Endothelial cell of coronary artery (primary cell): ENCODE data around the gene CPZ. TPM values are rescaled to one million over a fixed set of nuclear protein-coding genes. Genes with fewer than 3 reads are reported as not detected.

ENCODE experiments used
- total RNA-seq: library from RNA; depleted of rRNA; stranded (reverse); fragments of >200 nt; gene quantifications from 2 replicates; pipeline ENCODE4 v1.2.3, GENCODE V29; 2014

Gene CPZ
- 1.2 TPM in 1 of 2 replicates, not detected in the other for total RNA-seq

GRCh38 chr4:8592366-8593263 is at the start of gene CPZ:
TSS of gene CPZ (plus strand) at chr4:8592765. CDS start at chr4:8592834, 69 bp downstream.

DNA sequence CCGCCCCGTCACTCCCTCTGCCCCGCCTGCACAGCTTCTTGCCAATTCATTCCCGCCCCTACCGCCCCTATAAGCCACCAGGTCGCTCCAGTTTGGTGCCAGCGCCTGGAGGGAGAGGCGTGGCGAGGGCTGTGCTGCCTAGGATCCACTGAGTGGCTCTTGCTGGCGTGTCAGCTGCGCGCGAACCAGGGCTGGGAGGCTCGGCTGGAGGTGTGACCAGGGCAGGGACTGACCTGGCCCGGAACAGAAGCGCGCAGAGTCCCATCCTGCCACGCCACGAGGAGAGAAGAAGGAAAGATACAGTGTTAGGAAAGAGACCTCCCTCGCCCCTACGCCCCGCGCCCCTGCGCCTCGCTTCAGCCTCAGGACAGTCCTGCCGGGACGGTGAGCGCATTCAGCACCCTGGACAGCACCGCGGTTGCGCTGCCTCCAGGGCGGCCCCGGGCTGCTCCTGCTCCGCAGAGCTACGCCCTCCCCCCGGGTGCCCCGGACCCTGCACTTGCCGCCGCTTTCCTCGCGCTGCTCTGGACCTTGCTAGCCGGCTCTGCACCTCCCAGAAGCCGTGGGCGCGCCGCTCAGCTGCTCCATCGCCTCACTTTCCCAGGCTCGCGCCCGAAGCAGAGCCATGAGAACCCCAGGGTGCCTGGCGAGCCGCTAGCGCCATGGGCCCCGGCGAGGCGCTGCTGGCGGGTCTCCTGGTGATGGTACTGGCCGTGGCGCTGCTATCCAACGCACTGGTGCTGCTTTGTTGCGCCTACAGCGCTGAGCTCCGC is 12.1 kb upstream of the CPZ start, which contains the start of gene GPR78:
Gene GPR78 (plus strand): TSS at position 72 of the 773 bp plus-strand sequence. CDS start 591 bp downstream, at position 663.

Other genes starting within 250 kb of the CPZ start
- gene ACOX3, start 152.0 kb upstream of the CPZ start, total RNA-seq, result 27.8 and 42.5 TPM in 2 replicates
- 10.9 and 11.3 TPM in 2 replicates for gene TRMT44, start 152.0 kb upstream of the CPZ start, total RNA-seq
- 0.09 TPM in 1 of 2 replicates, not detected in the other for gene GPR78, start 12.4 kb upstream of the CPZ start, total RNA-seq